Erythroblast (primary cell): ENCODE data around the gene CHIC2.

Experiments
- GATA1 ChIP-seq: IDR thresholded peaks from 2 replicates; pipeline ENCODE4 v1.6.1; 2011; ENCODE audit warnings: low read depth, mild to moderate bottlenecking, control low read depth, low read length, moderate library complexity
- POLR2A ChIP-seq: IDR thresholded peaks from 2 replicates; pipeline ENCODE4 v1.6.1; 2011; ENCODE audit warnings: mild to moderate bottlenecking, low read length

DNA sequence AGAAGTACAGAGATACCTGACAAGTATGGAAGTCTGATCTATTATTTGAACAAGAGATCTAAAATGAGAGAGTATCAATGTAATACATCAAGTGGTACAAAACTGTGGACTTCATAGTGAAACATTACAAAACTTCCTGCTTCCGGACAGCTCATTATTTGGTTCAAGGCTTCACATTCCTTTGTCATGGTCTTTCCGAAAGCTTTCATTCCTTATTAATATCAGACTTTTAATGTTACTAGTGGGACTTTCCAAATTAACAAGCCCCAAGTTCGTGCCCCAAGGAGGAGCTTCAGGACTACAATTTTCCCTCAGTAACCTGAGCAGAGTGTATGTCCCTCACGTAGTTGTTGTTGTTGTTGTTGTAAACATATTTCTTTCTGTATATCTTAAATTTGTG is 1.2 kb downstream of the CHIC2 start:
- TF ChIP-seq POLR2A (no peak), GATA1 (no peak)
